PC-3 (cell line): ENCODE measurements around the gene PEAK3. TPM values are rescaled to one million over a fixed set of nuclear protein-coding genes. Genes with fewer than 3 reads are reported as not detected.
A peak's percentile ranks its signal among the peaks of the same experiment; 100 is the strongest.

Experiments
- ATAC-seq: fragments of 200-7000 bp; cut with Tn5 transposase; 2 replicates; pipeline ENCODE4 v1.9.1; 2020; ENCODE audit warnings: mild to moderate bottlenecking, moderate library complexity
- BruUV-seq: library from RNA; stranded (reverse); fragments of 400-500 nt; replicated peaks from 2 replicates; lab custom pipeline; 2021; lab: Mats Ljungman, UMichigan
- CTCF ChIA-PET: fragments of 300-600 bp; sonication (Branson Sonifier 250); formaldehyde crosslinking; loops from one replicate; lab custom pipeline; 2022; ENCODE audit warnings: antibody characterized with exemption; lab: Charles Lee
- POLR2A ChIA-PET: fragments of 300-600 bp; sonication (Branson Sonifier 250); formaldehyde crosslinking; loops from one replicate; lab custom pipeline; 2022; ENCODE audit warnings: antibody characterized with exemption; ENCODE audit not compliant: unreplicated experiment; lab: Charles Lee
- DNase-seq: peaks from one replicate; pipeline ENCODE4 v3.0.0-alpha.2; 2015
- H2AFZ ChIP-seq: fragments of 300-600 bp; sonication (generic); 2 replicates; pipeline ENCODE4 v1.6.0; 2016; ENCODE audit warnings: antibody characterized with exemption, low read length
- H3F3A ChIP-seq: fragments of 300-600 bp; sonication (generic); one replicate; pipeline ENCODE4 v1.6.0; 2017; ENCODE audit warnings: antibody characterized with exemption, low read length, control low read depth, mild to moderate bottlenecking; ENCODE audit not compliant: unreplicated experiment
- H3K27ac ChIP-seq: fragments of 300-600 bp; sonication (generic); 2 replicates; pipeline ENCODE4 v1.5.1; 2016; ENCODE audit warnings: mild to moderate bottlenecking, low read length
- H3K27me3 ChIP-seq: fragments of 300-600 bp; sonication (generic); 2 replicates; pipeline ENCODE4 v1.6.1; 2016; ENCODE audit warnings: low read length, mixed read lengths
- H3K36me3 ChIP-seq: fragments of 300-600 bp; sonication (generic); 2 replicates; pipeline ENCODE4 v1.6.1; 2016; ENCODE audit warnings: low read depth, mixed run types, low read length, mixed read lengths
- H3K4me1 ChIP-seq: fragments of 300-600 bp; sonication (generic); 2 replicates; pipeline ENCODE4 v1.5.1; 2016; ENCODE audit warnings: low read length; ENCODE audit not compliant: insufficient read depth
- H3K4me2 ChIP-seq: fragments of 300-600 bp; sonication (generic); 2 replicates; pipeline ENCODE4 v1.6.0; 2016; ENCODE audit warnings: low read length
- H3K4me3 ChIP-seq: fragments of 300-600 bp; sonication (generic); 2 replicates; pipeline ENCODE4 v1.5.1; 2016; ENCODE audit warnings: mild to moderate bottlenecking, low read length, mixed read lengths
- H3K79me2 ChIP-seq: fragments of 300-600 bp; sonication (generic); 2 replicates; pipeline ENCODE4 v1.6.1; 2017; ENCODE audit warnings: low read length, mixed read lengths
- H3K9ac ChIP-seq: fragments of 300-600 bp; sonication (generic); 2 replicates; pipeline ENCODE4 v1.6.0; 2016; ENCODE audit warnings: mild to moderate bottlenecking, low read length
- H3K9me2 ChIP-seq: fragments of 300-600 bp; sonication (generic); replicated peaks from 2 replicates; pipeline ENCODE4 v1.6.1; 2016; ENCODE audit warnings: mixed run types, low read length, mixed read lengths
- H3K9me3 ChIP-seq: fragments of 300-600 bp; sonication (generic); 2 replicates; pipeline ENCODE4 v1.6.1; 2016; ENCODE audit warnings: low read length, mixed read lengths
- H4K20me1 ChIP-seq: fragments of 300-600 bp; sonication (generic); 2 replicates; pipeline ENCODE4 v1.6.1; 2016; ENCODE audit warnings: low read length, mixed read lengths
- CTCF ChIP-seq: fragments of 300-600 bp; sonication (generic); conservative IDR thresholded peaks from 2 replicates; pipeline ENCODE4 v1.5.1; 2017; ENCODE audit warnings: antibody characterized with exemption, low read depth, mild to moderate bottlenecking, low read length
- EZH2 ChIP-seq: fragments of 300-600 bp; sonication (generic); IDR thresholded peaks from one replicate; pipeline ENCODE4 v1.6.1; 2017; ENCODE audit warnings: antibody characterized with exemption, mild to moderate bottlenecking, low read length; ENCODE audit not compliant: unreplicated experiment
- EZH2phosphoT487 ChIP-seq: fragments of 300-600 bp; sonication (generic); IDR thresholded peaks from 2 replicates; pipeline ENCODE4 v1.6.1; 2018; ENCODE audit warnings: mild to moderate bottlenecking, antibody characterized with exemption, low read length, borderline replicate concordance
- intact Hi-C: fragments of 100-400 bp; cut with micrococcal nuclease; formaldehyde crosslinking; loops from 2 replicates; pipeline ENCODE4 v1.9.0; 2023
- total RNA-seq: library from RNA; depleted of rRNA; stranded (reverse); fragments of >200 nt; gene quantifications from 2 replicates; pipeline ENCODE4 v1.2.3, GENCODE V29; 2014

PEAK3 gene
- total RNA-seq, 1 experiment from 2014 or later = not detected

GRCh38 chr19:2253106-2254063 lies 28.6 kb downstream of the PEAK3 start:
- Histone ChIP-seq H3K4me2 (no peak overlapping the region), H3K4me3 (no peak overlapping the region), H3K9me2 (no peaks in the 10 kb centered on the region), H3K79me2 (no peaks in the 10 kb centered on the region), H2AFZ (no peak overlapping the region), H3K9me3 (no peaks in the 10 kb centered on the region), H3K27me3 (no peaks in the 10 kb centered on the region), H3F3A (no peaks in the 10 kb centered on the region), H4K20me1 (no peaks in the 10 kb centered on the region), H3K36me3 (no peaks in the 10 kb centered on the region), H3K9ac (no peak overlapping the region), H3K4me1 (no peaks in the 10 kb centered on the region), H3K27ac (no peak overlapping the region)
- no TSS peak for BruUV-seq
- no peak for DNase-seq
- TF ChIP-seq CTCF (0 out of 2 replicates have a peak, but pooled peaks have one; percentile 25), EZH2 (no peak)
- no peak for ATAC-seq
- intact Hi-C loops = no loop called here
- ChIA-PET POLR2A (no interaction called here), CTCF (no interaction called here)

GRCh38 chr19:2252797-2253105 lies 29.2 kb downstream of the PEAK3 start:
- Histone ChIP-seq H3K9me2 (no peaks in the 10 kb centered on the region), H3K79me2 (no peaks in the 10 kb centered on the region), H3K9me3 (no peaks in the 10 kb centered on the region), H3K27ac (no peak overlapping the region), H3K9ac (no peak overlapping the region), H3K4me2 (no peak overlapping the region), H3F3A (no peaks in the 10 kb centered on the region), H3K4me1 (no peaks in the 10 kb centered on the region), H3K36me3 (no peaks in the 10 kb centered on the region), H2AFZ (no peak overlapping the region), H4K20me1 (no peaks in the 10 kb centered on the region), H3K4me3 (no peak overlapping the region), H3K27me3 (no peaks in the 10 kb centered on the region)
- POLR2A ChIA-PET = no interaction called here
- DNase-seq (no peak), ATAC-seq (no peak)
- TF ChIP-seq EZH2phosphoT487 = no peak
- no peak for TF ChIP-seq CTCF
- TF ChIP-seq EZH2 = no peak
- no TSS peak for BruUV-seq
- intact Hi-C loops = no loop called here
- CTCF ChIA-PET = no interaction called here

- intact Hi-C loops = no loop called here
- POLR2A ChIA-PET = no interaction called here
- H3K27me3 ChIP-seq = no peaks in the 10 kb centered on the region
Observed at GRCh38 chr19:2252055-2252796, 29.7 kb downstream of the PEAK3 start.

More at GRCh38 chr19:2252055-2252796, 29.7 kb downstream of the PEAK3 start:
- Histone ChIP-seq H3K27ac (no peak overlapping the region), H3K9me3 (no peaks in the 10 kb centered on the region), H4K20me1 (no peaks in the 10 kb centered on the region), H3K4me1 (no peaks in the 10 kb centered on the region), H3F3A (no peaks in the 10 kb centered on the region), H3K9ac (no peak overlapping the region), H3K36me3 (no peaks in the 10 kb centered on the region), H3K9me2 (no peaks in the 10 kb centered on the region), H2AFZ (no peak overlapping the region), H3K79me2 (no peaks in the 10 kb centered on the region), H3K4me3 (no peak overlapping the region), H3K4me2 (no peak overlapping the region)
- no peak for TF ChIP-seq EZH2phosphoT487
- no peak for TF ChIP-seq CTCF
- no peak for TF ChIP-seq EZH2
- no TSS peak for BruUV-seq
- CTCF ChIA-PET = no interaction called here
- no peak for DNase-seq
- no peak for ATAC-seq
